Osteoblast (primary cell): Measurements from ENCODE around the gene KCNJ14. TPM values are rescaled to one million over a fixed set of nuclear protein-coding genes. Genes with fewer than 3 reads are reported as not detected.

Experiments used
- DNase-seq: peaks from one replicate; pipeline ENCODE4 v3.0.0; 2011; ENCODE audit warnings: low spot score, mixed read lengths; ENCODE audit not compliant: insufficient read length; ENCODE audit errors: missing footprints
- H2AFZ ChIP-seq: 2 replicates; pipeline ENCODE4 v1.6.0; 2011; ENCODE audit warnings: mild to moderate bottlenecking, low read length
- H3K27ac ChIP-seq: 2 replicates; pipeline ENCODE4 v1.5.1; 2011; ENCODE audit warnings: mild to moderate bottlenecking, low read depth, low read length, moderate library complexity
- H3K27me3 ChIP-seq: 2 replicates; pipeline ENCODE4 v1.6.0; 2012; ENCODE audit warnings: mild to moderate bottlenecking, control low read depth, inconsistent platforms, low read length, moderate library complexity; ENCODE audit not compliant: insufficient read depth
- H3K36me3 ChIP-seq: 2 replicates; pipeline ENCODE4 v1.5.1; 2011; ENCODE audit warnings: mild to moderate bottlenecking, low read length, control low read depth, moderate library complexity; ENCODE audit not compliant: insufficient read depth
- H3K4me1 ChIP-seq: 2 replicates; pipeline ENCODE4 v1.5.1; 2011; ENCODE audit warnings: mild to moderate bottlenecking, low read length, control low read depth, moderate library complexity; ENCODE audit not compliant: insufficient read depth
- H3K4me2 ChIP-seq: 2 replicates; pipeline ENCODE4 v1.6.0; 2011; ENCODE audit warnings: mild to moderate bottlenecking, low read length; ENCODE audit not compliant: insufficient read depth
- H3K4me3 ChIP-seq: fragments of 200-600 bp; sonication (generic); 3 replicates; pipeline ENCODE4 v1.5.1; 2012; ENCODE audit warnings: mild to moderate bottlenecking, low read length, inconsistent platforms; ENCODE audit not compliant: insufficient read depth
- H3K79me2 ChIP-seq: 2 replicates; pipeline ENCODE4 v1.6.0; 2012; ENCODE audit warnings: mild to moderate bottlenecking, low read length, control low read depth, inconsistent platforms; ENCODE audit not compliant: insufficient read depth
- H3K9me3 ChIP-seq: 2 replicates; pipeline ENCODE4 v1.5.1; 2011; ENCODE audit warnings: low read depth, low read length, control low read depth
- H4K20me1 ChIP-seq: 2 replicates; pipeline ENCODE4 v1.6.0; 2012; ENCODE audit warnings: mild to moderate bottlenecking, low read length, control low read depth; ENCODE audit not compliant: insufficient read depth
- total RNA-seq: library from RNA; depleted of rRNA; stranded (reverse); fragments of >200 nt; gene quantifications from 2 replicates; pipeline ENCODE4 v1.2.3, GENCODE V29; 2012
- TF ChIP-seq, protein P1 (sequence below): IDR thresholded peaks from 2 replicates; pipeline ENCODE4 v1.5.1; 2011; ENCODE audit warnings: mild to moderate bottlenecking, low read depth, low read length, moderate library complexity; ENCODE audit errors: extremely low read depth

KCNJ14 gene
- total RNA-seq, 1 donor = 0.72 TPM

DNA sequence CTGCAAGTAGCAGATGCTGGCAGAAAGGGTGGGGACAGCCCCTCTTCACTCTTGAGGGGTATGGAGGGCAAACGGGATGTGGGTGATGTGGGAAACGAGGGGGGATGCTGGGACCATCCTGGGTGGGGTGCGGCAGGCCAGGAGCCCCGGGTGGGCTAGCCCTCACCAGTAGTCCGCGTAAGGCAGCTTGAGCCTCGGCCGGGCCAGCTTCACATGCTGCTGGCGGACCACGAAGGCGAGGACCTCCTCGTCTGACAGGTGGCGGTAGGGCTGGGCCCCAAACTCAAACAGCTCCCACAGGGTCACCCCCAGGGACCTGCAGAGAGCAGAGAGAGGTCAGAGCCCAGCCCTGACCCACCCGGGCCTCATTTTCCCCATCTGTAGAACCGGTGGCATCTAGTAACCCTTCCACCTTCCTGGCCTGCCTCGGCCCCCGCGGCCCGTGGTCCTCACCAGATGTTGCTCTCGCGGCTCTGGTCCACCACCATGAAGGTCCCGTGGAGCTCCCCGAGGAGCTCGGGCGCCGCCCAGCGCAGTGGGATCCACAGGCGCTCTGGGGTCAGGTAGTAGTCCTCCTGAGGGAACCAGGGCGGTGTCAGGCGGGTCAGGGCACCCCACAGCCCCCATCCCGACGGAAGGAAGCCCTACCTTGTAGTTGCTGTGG lies 45.6 kb downstream of the KCNJ14 start:
- Histone ChIP-seq H3K4me2 (no peak overlapping the region), H3K9me3 (no peaks in the 10 kb centered on the region), H3K27me3 (peaks cover 35% of the 10 kb centered on the region), H3K4me1 (no peaks in the 10 kb centered on the region), H4K20me1 (peaks cover 5% of the 10 kb centered on the region), H3K36me3 (no peaks in the 10 kb centered on the region), H3K79me2 (no peaks in the 10 kb centered on the region), H3K4me3 (no peak overlapping the region), H3K27ac (no peak overlapping the region), H2AFZ (no peak overlapping the region)
- peak; percentile 58 for DNase-seq
- TF ChIP-seq, protein P1, sequence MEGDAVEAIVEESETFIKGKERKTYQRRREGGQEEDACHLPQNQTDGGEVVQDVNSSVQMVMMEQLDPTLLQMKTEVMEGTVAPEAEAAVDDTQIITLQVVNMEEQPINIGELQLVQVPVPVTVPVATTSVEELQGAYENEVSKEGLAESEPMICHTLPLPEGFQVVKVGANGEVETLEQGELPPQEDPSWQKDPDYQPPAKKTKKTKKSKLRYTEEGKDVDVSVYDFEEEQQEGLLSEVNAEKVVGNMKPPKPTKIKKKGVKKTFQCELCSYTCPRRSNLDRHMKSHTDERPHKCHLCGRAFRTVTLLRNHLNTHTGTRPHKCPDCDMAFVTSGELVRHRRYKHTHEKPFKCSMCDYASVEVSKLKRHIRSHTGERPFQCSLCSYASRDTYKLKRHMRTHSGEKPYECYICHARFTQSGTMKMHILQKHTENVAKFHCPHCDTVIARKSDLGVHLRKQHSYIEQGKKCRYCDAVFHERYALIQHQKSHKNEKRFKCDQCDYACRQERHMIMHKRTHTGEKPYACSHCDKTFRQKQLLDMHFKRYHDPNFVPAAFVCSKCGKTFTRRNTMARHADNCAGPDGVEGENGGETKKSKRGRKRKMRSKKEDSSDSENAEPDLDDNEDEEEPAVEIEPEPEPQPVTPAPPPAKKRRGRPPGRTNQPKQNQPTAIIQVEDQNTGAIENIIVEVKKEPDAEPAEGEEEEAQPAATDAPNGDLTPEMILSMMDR = no peak

DNA sequence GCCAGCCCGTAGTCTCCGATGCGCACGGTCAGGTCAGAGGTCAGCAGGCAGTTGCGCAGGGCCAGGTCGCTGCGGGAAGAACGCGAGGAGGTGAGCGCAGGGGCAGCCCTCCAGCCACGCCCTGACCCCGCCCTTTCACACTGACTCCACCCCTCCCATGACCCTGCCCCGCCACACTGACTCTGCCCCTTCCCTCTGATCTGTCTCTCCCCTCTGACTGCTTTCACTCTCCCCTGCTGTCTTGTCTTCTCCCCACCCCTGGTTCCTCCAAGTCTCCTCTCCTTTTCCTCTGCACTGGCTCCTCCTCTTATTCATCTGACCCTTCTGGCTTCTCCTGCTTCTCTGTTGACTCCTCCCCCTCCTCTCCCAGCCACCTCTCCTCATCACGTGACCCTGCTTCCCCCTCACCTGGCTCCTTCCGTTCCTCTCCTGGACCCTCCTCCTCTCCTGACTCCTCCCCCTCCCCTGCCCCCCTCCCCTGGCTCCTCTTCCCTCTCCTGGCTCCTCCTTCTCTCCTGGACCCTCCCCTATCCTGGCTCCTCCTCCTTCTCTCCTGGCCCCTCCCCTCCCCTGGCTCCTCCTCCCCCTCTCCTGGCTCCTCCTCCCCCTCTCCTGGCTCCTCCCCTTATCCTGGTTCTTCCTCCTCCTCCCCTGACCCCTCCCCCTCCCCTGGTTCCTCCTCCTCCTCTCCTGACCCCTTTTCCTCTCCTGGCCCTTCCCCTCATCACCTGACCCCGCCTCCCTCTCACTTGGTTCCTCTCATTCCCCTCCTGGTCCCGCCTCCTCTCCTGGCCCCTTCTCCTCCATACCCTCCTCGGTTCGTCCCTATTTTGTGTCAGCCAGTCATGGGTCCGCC lies 46.3 kb downstream of the KCNJ14 start:
- Histone ChIP-seq H3K4me2 (no peak overlapping the region), H3K4me1 (no peaks in the 10 kb centered on the region), H3K36me3 (no peaks in the 10 kb centered on the region), H3K4me3 (no peak overlapping the region), H3K9me3 (no peaks in the 10 kb centered on the region), H3K79me2 (no peaks in the 10 kb centered on the region), H3K27me3 (peaks cover 35% of the 10 kb centered on the region), H2AFZ (no peak overlapping the region), H4K20me1 (peaks cover 3% of the 10 kb centered on the region), H3K27ac (no peak overlapping the region)
- peak; percentile 86 for DNase-seq
- TF ChIP-seq, protein P1 = no peak

DNA sequence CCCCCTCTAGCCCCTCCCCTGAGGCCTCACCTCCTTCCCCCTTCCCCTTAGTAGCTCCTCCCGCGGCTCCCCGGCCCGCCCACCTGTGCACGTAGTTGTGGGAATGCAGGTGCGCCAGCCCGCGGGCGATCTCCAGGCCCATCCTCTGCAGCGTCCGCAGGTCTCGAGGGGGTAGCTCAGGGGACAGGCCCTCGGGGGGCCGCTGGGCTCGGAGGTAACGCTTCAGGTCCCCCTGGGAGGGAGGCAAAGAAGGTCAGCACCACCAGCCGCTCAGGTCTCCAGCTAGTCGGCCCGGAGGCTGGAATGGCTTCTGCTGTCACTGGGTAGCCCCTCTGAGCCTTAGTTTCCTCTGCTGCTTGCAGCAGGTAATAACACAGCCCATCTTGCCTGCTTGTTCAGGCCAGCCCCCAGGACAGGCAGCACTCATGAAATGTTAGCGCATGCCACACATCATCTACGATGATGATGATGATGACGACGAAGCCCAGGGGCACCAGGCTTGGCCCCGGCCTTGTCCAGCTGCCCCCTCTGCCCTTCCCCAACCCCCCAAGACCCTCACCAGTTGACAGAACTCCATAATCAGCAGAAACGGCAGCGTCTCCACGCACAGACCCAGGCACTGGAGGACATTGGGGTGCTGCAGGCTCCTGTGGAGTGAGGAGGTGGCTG lies 47.1 kb downstream of the KCNJ14 start:
- Histone ChIP-seq H3K36me3 (no peaks in the 10 kb centered on the region), H3K4me3 (no peak overlapping the region), H3K27ac (no peak overlapping the region), H4K20me1 (no peaks in the 10 kb centered on the region), H3K27me3 (peaks cover 27% of the 10 kb centered on the region), H3K9me3 (no peaks in the 10 kb centered on the region), H2AFZ (no peak overlapping the region), H3K4me1 (no peaks in the 10 kb centered on the region), H3K79me2 (no peaks in the 10 kb centered on the region), H3K4me2 (no peak overlapping the region)
- DNase-seq = peak; percentile 80
- TF ChIP-seq, protein P1 = no peak
